ENCODE data around the gene MMAB. TPM values are rescaled to one million over a fixed set of nuclear protein-coding genes. Genes with fewer than 3 reads are reported as not detected.

Gene MMAB
- total and polyA plus RNA-seq, 2 experiments from 2014 or later: 6.7 to 26.8 TPM

GRCh38 chr12:109591041-109591440 lies 17.7 kb upstream of the MMAB start:
- Histone ChIP-seq H3K36me3 (ENCODE audit: low read depth) (no peaks in the 10 kb centered on the region), H3F3A (ENCODE audit: insufficient read depth) (no peaks in the 10 kb centered on the region), H3K79me2 (ENCODE audit: insufficient read depth) (no peaks in the 10 kb centered on the region), H3K9me2 (ENCODE audit: insufficient read depth) (no peaks in the 10 kb centered on the region), H3K27ac (no peak overlapping the region), H3K4me1 (ENCODE audit: insufficient read depth) (no peaks in the 10 kb centered on the region), H3K9me3 (ENCODE audit: low read depth) (no peaks in the 10 kb centered on the region), H3K4me2 (ENCODE audit: unreplicated experiment) (no peak overlapping the region), H4K20me1 (ENCODE audit: insufficient read depth) (no peaks in the 10 kb centered on the region), H3K27me3 (replicated peaks; ENCODE audit: insufficient read depth) (no peaks in the 10 kb centered on the region), H3K4me3 (no peak overlapping the region), H3K9ac (no peak overlapping the region), H2AFZ (no peak overlapping the region)
- DNase-seq: no peak
- in situ Hi-C loops (cut with MboI): no loop called here
- WGBS, 2 experiments (ENCODE audit: low coverage in 1 of 2, low lambda C conversion rate in 2 of 2, missing lambda C conversion rate in 2 of 2): 84 to 90% methylated on average over 10 of the region's 10 CpGs
- no peak for TF ChIP-seq EZH2 (IDR thresholded peaks at IDR 0.05; ENCODE audit: insufficient read depth, poor library complexity, severe bottlenecking)
- TF ChIP-seq EZH2phosphoT487 (IDR thresholded peaks at IDR 0.05; ENCODE audit: insufficient read depth, low read depth): no peak

- no peak overlapping the region for H3K4me2 ChIP-seq (ENCODE audit: unreplicated experiment)
- no peaks in the 10 kb centered on the region for H3K9me3 ChIP-seq (ENCODE audit: low read depth)
- 88 to 95% methylated on average over 6 to 8 of the region's 8 CpGs for WGBS, 2 experiments (ENCODE audit: low coverage in 1 of 2, low lambda C conversion rate in 2 of 2, missing lambda C conversion rate in 2 of 2)
- H4K20me1 ChIP-seq (ENCODE audit: insufficient read depth): no peaks in the 10 kb centered on the region
- TF ChIP-seq EZH2 (IDR thresholded peaks at IDR 0.05; ENCODE audit: insufficient read depth, poor library complexity, severe bottlenecking): no peak
- no peak for TF ChIP-seq EZH2phosphoT487 (IDR thresholded peaks at IDR 0.05; ENCODE audit: insufficient read depth, low read depth)
- no peak for DNase-seq
- no peaks in the 10 kb centered on the region for H3K9me2 ChIP-seq (ENCODE audit: insufficient read depth)
- H3F3A ChIP-seq (ENCODE audit: insufficient read depth): no peaks in the 10 kb centered on the region
- no peaks in the 10 kb centered on the region for H3K4me1 ChIP-seq (ENCODE audit: insufficient read depth)
- no peak overlapping the region for H2AFZ ChIP-seq
- H3K79me2 ChIP-seq (ENCODE audit: insufficient read depth): no peaks in the 10 kb centered on the region
- no peaks in the 10 kb centered on the region for H3K36me3 ChIP-seq (ENCODE audit: low read depth)
- no peak overlapping the region for H3K27ac ChIP-seq
- in situ Hi-C loops (cut with MboI): no loop called here
- H3K27me3 ChIP-seq (replicated peaks; ENCODE audit: insufficient read depth): no peaks in the 10 kb centered on the region
- H3K9ac ChIP-seq: no peak overlapping the region
- H3K4me3 ChIP-seq: no peak overlapping the region
Measured at GRCh38 chr12:109590566-109590965, 17.3 kb upstream of the MMAB start.

- H3K27ac ChIP-seq: no peak overlapping the region
- no peaks in the 10 kb centered on the region for H3K36me3 ChIP-seq (ENCODE audit: low read depth)
- no peaks in the 10 kb centered on the region for H4K20me1 ChIP-seq (ENCODE audit: insufficient read depth)
- H3K79me2 ChIP-seq (ENCODE audit: insufficient read depth): no peaks in the 10 kb centered on the region
- 89 to 91% methylated on average over 16 of the region's 16 CpGs for WGBS, 2 experiments (ENCODE audit: low coverage in 1 of 2, low lambda C conversion rate in 2 of 2, missing lambda C conversion rate in 2 of 2)
- TF ChIP-seq EZH2phosphoT487 (IDR thresholded peaks at IDR 0.05; ENCODE audit: insufficient read depth, low read depth) (no peak), EZH2 (IDR thresholded peaks at IDR 0.05; ENCODE audit: insufficient read depth, poor library complexity, severe bottlenecking) (no peak)
- no peaks in the 10 kb centered on the region for H3K27me3 ChIP-seq (replicated peaks; ENCODE audit: insufficient read depth)
- in situ Hi-C loops (cut with MboI): no loop called here
- no peak overlapping the region for H3K4me2 ChIP-seq (ENCODE audit: unreplicated experiment)
- no peaks in the 10 kb centered on the region for H3K4me1 ChIP-seq (ENCODE audit: insufficient read depth)
- H3K9me2 ChIP-seq (ENCODE audit: insufficient read depth): no peaks in the 10 kb centered on the region
- no peaks in the 10 kb centered on the region for H3F3A ChIP-seq (ENCODE audit: insufficient read depth)
- H3K4me3 ChIP-seq: no peak overlapping the region
- no peak for DNase-seq
- no peak overlapping the region for H2AFZ ChIP-seq
- H3K9me3 ChIP-seq (ENCODE audit: low read depth): no peaks in the 10 kb centered on the region
- no peak overlapping the region for H3K9ac ChIP-seq
Measured at GRCh38 chr12:109589691-109590245, 16.5 kb upstream of the MMAB start.

- Histone ChIP-seq H3K27ac (no peak overlapping the region), H4K20me1 (ENCODE audit: insufficient read depth) (no peaks in the 10 kb centered on the region), H3K4me1 (ENCODE audit: insufficient read depth) (no peaks in the 10 kb centered on the region), H2AFZ (no peak overlapping the region), H3K36me3 (ENCODE audit: low read depth) (no peaks in the 10 kb centered on the region), H3F3A (ENCODE audit: insufficient read depth) (no peaks in the 10 kb centered on the region), H3K79me2 (ENCODE audit: insufficient read depth) (no peaks in the 10 kb centered on the region), H3K27me3 (replicated peaks; ENCODE audit: insufficient read depth) (no peaks in the 10 kb centered on the region), H3K9ac (no peak overlapping the region), H3K9me3 (ENCODE audit: low read depth) (no peaks in the 10 kb centered on the region), H3K4me3 (no peak overlapping the region), H3K4me2 (ENCODE audit: unreplicated experiment) (no peak overlapping the region), H3K9me2 (ENCODE audit: insufficient read depth) (no peaks in the 10 kb centered on the region)
- TF ChIP-seq EZH2 (IDR thresholded peaks at IDR 0.05; ENCODE audit: insufficient read depth, poor library complexity, severe bottlenecking) (no peak), EZH2phosphoT487 (IDR thresholded peaks at IDR 0.05; ENCODE audit: insufficient read depth, low read depth) (no peak)
- DNase-seq: no peak
- WGBS, 2 experiments (ENCODE audit: low coverage in 1 of 2, low lambda C conversion rate in 2 of 2, missing lambda C conversion rate in 2 of 2): 66 to 71% methylated on average over 7 of the region's 7 CpGs
- in situ Hi-C loops (cut with MboI): no loop called here
Measured at GRCh38 chr12:109589240-109589590, 15.9 kb upstream of the MMAB start.

Measured in GM23248 (cell line).